Hematopoietic multipotent progenitor cell treated with erythropoietin and hydrocortisone succinate and interleukin-3 and kit ligand, for 15 days (in vitro differentiated cells): Measurements from ENCODE around the gene TMEM185A.
"Not testable (repeated sequence)": the region's sequence is repeated elsewhere in the genome, so short reads cannot be mapped to it uniquely, and the experiment has no call there.

ENCODE experiments used
- DNase-seq: peaks from one replicate; pipeline ENCODE4 v3.0.0-alpha.2; 2015; ENCODE audit warnings: low spot score

TMEM185A gene

DNA sequence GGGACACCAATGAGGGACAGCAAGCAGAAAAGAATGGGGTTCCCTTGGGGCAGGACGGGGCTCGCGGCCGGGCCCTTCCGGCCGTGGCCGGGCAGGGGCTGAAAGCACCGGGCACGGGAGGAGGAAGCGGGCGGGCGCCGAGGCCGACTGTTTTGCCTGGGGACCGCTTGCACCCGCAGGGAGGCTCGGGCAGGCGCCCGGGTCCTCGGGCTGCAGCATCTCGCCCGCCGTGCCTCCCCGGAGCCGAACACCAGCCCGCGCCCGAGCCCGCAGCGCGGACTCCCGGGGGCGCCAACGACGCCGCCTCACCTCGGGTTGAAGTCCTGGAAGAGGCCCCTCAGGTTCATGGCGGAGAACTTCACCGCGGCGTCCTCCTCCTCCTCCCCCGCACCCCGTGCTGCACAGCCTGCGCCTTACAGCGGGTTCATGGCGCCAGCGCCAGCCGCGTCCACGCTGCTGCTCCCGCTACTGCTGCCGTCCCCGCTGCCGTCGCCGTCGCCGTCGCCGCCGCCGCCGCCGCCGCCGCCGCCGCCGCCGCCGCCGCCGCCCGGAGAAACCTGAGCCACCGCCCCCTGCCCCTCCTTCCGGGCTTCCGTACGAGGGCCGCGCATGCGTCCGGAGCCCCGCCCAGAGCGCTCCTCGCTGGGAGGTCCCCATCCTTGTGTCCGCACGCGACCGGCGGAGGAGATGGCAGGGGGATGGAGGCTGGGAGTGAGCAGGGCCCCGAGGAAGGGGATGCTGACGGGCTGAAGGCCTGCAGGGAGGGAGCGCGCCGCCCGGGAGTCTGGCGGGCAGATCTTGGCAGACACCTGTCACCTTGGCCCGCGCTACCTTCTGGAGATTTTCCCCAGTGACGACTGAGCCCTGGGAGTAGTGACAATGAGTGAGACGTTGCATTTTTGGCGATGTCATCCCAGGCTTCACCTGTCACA is at the start of gene TMEM185A:
Gene TMEM185A (minus strand): TSS at position 559 of the 932 bp plus-strand sequence. CDS start 212 bp downstream, at position 347.
- peak; percentile 36 for DNase-seq

DNA sequence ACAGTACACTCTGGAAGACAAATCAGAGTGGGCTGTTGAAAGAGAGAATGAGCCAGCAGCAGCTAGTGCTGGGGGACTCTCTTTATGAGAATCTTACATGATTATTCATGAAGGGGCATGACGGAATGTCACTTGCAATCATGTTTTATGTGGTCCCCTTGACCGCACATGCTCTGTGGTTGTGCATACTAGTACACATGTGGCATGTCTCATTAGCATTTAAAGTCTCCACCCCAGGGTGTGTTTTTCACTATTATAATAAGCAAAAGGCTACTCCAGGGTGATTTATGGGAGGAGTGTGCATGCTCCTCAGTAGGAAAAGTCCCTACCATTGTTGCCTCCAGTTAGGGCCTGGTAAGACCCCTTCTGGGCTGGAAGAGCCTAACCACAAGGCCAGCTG is 49.6 kb upstream of the TMEM185A start:
- no peak for DNase-seq

DNA sequence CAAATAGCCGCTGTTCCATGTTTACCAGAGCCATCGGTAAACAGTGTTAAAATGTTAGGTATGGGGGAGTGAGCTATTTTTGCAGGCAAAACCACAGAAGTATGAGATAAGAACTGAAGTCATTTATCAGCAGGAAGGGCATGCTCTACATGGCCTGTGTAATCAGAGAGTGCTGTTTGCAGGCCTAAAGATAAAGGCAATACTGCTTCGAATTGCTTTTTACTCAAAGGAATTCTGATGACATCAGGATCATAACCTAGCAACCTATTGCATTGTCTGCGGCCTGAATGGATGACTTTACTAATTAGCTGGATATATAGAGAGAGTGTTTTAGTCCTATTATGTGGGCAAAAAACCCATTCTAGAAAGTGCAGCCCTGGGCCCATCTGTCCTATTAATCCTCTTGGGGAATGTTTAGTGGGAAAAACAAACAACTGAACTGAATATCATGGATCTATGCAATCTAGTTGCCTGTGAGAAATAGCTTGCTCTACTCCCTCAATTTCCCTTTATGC is 47.6 kb upstream of the TMEM185A start:
- not testable (repeated sequence) for DNase-seq

DNA sequence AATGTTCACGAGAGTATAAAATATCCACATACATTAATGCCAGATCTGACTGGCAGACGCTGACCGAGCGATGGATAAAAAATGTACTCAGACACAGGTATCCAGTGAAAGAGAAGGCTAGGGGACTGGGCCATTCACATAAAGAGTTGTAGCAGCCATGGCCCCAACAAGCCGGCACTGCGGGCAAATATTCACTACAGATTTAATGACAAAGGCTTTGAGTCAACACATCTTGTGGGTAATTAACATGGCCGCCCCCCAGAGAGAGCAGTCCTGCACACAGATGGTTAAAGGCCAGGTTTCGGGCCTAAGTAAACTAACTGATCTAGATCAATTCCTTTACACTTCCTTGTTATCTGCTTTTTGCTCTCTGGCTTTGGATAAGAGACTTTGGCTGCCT is 44.0 kb upstream of the TMEM185A start:
- not testable (repeated sequence) for DNase-seq

DNA sequence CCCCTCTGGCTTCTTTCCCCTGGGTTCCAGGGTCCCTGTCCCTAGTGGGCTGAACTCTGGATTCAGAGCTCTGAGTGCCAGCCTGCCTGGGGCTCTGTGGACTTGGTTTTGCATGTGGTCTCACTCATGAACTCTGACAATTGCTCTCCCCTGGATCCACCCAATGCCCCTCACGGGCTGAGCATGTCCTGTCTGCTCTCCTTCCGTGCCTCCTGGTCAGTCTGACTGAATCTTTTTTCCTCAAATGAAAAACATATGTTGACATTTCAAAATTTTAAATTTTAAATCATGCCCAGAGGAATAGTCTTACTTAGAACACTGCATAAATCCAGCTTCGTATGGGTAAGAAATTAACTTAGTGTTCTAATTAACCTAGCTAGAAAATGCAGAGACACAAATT is 43.5 kb upstream of the TMEM185A start:
- DNase-seq = not testable (repeated sequence)

DNA sequence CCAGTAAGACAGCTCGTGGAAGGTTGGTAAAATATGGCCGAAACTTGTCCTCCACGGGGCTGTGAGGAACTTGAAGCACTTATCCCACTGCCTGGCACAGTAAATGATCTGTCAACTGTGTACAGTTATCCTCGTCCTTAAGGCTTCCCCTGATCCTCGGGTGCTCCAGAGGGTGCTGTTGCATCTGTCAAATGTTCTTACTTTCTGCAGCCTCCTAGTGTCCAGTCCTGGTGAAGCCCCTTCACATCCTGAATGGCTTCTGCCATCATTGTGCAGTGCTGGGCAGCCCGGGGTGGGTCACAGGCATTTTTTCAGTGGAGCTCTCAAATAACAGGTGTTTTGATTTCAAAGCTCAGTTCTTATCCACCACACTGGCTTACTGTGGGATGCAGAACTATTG is 29.0 kb upstream of the TMEM185A start:
- not testable (repeated sequence) for DNase-seq

DNA sequence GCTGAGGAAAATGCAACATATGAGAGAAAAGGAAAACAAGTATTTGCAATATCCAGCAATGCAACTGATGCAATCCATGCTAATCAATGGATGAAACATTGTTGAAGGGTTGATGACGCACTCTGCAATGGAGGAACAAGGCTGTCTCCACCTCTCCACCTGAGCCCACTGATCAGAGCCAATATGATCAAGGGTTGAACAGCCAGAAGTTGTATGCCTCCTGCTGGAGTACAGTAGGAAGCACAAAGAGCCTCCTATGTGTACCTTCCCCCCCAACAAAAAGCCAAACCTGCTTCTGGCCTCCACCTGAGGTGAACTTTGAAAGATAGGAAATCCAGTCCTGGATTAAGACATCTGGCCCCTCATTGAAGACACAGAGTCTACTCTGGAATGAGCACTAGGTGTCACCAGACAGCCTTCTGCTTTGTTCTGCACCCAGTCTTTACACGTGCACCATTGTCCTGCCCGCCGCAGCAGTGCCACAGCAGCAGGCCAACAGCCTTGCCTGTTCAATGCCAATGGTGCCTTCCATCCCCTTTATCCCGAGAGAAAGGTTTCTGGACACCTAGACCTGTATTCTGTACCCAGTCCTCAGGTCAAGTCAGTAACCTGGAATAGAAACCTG is 24.8 kb upstream of the TMEM185A start:
- not testable (repeated sequence) for DNase-seq

DNA sequence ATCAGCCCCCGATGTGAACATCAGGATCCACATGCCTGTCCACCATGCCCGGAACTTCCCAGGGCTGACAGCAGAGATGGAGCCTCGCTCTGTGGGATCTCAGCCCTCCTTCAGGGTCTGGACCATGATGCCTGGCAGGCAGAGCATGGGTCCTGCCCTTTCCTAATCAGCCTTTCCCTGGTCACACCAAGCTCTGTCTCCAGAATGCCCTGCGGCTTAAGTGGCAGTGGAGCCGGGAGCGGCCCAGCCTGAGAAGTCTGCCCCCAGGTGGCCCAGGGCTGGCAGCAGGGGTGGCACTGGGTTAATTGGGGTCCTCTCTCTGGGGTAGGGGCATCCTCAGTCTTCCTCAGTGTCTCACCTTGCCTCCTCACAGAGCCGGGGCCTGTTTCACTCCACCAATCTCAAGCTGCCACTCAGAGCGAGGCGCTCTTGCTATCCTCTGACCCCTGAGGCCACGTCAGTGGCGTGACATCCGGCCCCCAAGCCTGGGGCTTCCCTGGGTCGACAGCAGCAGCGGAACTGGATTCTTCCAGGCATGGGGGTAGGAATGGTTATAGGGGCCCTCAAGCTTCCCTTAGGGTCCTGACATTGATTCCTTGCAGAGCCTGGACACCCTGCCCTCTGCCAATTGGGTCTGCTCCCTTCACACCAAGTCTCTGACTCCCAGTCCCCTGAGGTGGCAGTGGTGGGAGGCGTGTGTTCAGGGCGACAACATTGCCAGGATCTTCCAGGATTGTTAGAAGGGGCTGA is 20.8 kb upstream of the TMEM185A start:
- DNase-seq = no peak

DNA sequence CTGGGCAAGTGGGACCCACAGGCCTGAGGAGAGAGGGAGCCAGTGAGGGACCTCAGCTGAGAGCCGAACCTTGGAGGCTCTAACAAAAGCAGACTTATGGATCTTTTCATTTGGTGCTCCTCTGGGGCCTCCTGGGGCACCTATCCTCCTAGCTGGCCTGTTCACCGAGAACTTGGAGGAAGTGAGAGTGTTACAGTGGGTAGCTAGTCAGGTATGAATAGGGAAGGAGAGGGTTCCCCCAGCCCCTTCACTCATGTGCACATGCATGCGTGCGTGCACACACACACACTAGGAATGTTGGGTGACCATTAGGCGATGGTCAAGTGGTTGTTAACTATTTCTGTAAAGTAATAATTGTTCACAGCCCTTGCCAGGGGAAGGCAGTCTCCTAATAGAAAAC is 18.6 kb upstream of the TMEM185A start:
- DNase-seq = no peak

DNA sequence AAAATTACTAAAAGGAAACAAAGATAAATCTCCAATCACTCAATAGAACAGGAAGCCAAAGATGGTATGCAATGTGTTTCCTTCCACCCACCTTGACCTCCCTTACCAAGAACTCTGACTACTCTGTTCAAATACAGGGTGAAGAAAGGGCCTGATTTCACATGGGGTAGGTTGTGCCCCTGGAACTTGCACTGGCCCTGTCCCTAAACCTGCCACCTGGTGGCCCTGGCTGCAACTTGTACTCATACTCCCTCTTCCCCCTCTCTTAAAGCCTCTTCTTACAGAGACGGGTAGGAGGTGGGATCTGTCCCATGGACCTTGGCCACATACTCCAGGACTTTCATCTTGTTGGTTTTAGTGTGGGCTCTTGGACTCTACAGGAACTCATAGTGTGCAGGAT is 17.3 kb upstream of the TMEM185A start:
- no peak for DNase-seq

DNA sequence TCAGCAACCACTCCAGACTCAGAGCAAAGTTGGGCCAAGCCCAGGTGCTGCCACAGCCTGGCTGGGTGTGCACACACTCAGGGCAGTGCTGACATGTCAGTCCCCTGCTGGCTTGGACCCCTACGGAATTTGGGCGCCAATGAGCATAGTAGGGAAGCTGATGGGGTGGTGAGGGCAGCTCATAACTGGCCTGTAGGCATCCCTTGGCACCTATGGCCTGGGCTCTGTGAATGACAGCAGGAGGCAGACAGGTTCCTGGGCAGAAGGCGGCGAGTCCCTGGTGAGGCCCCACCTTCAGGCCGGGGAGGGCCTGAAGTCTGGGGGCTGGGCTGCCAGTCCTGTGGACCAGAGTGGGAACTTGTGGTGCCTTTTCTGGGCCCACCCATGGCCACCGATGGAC is 15.9 kb upstream of the TMEM185A start:
- no peak for DNase-seq

DNA sequence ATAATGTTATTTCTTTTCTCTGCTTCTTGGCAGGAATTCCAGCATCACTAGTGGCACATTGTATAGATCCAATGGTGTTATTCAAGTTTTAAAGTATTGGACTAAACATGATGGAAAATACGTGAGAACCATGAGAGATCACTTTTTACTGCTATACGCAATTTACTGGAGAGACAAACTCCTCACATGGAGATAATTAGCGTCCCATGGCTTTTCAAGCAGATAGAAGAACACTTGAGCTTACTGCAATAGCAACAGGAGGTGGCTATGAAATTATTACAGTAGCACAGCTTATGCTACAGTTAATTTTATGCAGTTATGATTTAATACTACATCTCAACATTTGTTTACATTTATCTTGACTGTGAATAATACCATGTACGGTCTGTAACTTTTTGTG is 11.9 kb upstream of the TMEM185A start:
- no peak for DNase-seq

DNA sequence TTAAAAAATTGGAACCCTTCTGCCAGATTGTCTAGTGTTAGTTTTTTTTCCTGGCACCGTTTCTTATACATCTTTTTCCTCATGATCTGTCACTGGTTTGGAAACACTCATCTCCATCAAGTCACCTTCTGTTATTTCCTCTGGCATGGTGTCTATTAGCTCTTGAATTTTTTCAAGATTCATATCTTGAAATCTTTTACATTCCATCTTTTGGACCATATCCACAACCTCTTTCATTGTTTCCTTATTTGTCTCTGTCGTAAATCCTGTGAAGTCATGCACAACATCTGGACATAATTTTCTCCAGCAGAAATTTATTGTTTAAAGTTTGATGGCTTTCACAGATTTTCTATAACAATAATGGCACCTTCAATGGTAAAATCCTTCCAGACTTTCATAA is 10.2 kb upstream of the TMEM185A start:
- DNase-seq = no peak

DNA sequence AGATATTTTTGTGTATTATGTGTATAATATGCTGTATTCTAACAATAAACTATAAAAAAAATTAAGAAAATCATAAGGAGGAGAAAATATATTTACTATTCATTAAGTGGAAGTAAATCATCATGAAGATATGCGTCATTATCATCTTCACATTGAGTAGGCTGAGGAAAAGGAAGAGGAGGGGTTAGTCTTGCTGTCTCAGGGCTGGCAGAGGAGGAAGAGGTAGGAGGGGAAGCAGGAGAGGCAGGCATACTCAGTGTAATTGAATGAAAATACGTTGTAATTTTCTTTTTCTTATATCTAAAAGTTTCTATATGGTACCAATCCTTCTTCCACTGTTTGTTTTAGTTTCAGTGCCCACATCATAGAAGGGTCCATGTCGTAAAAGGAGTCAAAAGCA is 9.8 kb upstream of the TMEM185A start:
- no peak for DNase-seq

DNA sequence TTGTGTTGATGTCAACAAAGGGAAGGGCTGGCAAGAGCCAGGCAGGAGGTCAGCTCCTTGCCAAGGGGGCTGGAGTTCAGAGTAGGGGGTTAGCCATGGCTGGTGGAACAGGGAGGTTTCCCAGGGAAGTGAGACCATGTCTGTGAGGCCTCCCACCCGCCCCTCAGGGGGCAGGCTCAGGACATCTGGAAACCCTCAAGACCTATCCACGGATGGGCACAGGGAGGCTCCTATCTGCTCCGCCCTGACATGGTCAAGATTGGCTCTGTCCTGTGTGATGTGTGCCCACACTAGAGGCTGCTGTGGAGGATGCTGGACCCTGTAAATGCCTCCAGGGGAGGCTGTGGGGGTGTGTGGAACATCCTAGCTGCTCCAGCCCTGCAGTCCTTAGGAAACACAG is 8.0 kb upstream of the TMEM185A start:
- DNase-seq = no peak

DNA sequence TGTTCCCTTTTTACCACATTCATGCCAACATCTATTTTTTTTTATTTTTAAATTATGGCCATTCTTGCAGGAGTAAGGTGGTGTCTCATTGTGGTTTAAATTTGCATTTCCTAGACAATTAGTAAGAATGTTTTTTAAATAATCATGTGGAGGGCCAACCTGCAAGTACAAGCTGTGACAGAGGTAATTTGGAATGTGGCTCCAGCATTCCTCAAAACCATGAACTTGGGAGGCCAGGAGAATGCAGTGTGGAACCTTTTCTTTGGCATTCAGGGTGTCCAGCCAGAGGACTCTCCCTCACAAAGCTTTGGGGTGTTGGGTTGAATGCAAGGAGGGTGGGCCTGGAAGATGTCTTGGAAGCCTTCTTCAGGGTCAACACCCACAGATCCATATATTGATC is 7.3 kb upstream of the TMEM185A start:
- no peak for DNase-seq

DNA sequence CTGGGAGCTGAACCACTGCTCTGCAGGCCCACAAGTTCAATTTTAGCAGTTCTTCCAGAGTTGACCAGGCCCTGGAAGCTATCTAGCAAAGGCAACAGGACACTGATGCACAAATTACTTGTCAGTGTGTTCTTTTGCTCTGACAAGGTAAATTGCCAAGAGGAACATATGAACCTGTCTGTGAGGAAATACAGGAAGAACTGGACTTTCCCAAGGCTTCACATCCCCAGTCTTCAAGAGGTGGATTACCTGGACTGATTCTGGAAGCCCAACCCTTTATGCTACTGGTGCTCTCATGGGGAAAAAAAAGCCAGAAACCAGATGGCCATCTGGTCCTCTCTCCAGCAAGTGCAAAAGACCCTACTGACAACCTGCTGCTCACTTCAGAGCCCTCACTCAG is 1.9 kb upstream of the TMEM185A start:
- DNase-seq = no peak

DNA sequence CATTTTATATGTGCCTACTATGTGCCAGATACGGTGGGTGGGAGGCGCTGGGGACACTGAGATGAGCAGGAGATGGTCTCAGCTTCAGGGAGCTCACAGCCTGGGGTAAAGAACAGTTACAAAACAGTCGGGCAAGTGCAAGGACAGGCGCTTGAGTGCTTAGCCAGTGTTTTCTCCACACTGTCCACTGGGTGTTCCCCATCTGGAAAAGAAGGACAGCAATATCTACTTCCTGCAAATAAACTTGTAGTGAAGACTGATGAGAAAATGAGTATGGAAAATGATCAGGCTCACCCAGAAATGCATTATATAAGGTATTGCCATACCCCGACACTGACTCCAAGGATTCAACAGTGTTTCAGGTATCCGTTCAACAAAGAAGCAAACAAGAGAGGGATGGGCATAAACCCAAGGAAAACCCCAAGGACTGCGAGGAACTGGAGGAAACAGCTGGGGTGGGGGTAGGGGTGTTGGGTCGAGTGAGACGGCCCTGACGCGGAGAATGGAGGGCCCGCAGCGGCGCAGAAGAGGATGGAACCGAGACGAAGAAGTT is 835 bp downstream of the TMEM185A start:
- DNase-seq = no peak

DNA sequence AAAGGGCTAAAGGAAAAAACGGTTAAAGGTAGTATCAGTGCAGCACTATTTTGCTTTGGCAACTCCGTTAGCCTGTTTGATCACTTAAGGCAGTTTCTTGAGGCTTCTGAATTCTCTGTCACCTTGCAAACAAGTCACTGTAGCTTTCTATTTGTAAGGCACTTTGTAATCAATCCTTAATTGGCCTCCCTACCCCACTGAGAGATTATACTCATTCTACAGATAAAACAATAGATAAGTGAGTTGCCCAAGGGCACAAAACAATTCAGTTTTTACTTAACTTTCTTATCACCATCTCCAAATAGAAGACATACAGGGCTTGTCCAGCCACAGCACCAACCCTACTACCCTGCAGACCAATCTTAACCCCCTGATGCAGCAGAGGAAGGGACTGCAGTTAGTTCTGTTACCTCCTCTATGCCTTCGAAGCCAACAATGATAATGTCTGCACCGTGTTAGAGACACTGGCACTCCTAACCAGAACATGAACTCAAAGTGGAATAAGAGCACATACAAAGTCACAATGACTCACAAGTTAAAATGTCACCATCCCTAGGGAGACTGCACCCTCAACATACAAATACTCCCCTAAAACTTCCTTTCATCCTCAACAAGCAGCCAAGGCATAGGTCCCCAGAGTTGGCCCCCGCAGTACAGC is 1.7 kb downstream of the TMEM185A start:
- no peak for DNase-seq

DNA sequence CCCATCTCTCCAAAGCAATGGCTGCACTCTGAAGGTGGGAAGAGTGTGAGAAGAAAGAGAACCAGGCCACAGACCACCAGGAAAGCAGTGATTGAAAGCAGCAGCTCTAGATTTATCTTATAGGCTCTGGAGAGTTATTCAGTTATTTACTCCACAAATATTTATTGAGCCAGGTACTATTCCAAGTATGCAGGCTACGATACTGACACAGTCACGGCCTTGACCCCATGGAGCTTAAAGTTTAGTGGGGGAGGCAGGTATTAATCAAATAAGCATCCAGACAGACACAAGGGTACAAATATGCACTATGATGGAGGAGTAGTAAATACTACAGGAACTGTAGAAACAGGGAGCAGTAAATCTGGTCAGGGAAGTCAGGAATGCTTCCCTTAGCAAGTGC is 2.8 kb downstream of the TMEM185A start:
- no peak for DNase-seq

DNA sequence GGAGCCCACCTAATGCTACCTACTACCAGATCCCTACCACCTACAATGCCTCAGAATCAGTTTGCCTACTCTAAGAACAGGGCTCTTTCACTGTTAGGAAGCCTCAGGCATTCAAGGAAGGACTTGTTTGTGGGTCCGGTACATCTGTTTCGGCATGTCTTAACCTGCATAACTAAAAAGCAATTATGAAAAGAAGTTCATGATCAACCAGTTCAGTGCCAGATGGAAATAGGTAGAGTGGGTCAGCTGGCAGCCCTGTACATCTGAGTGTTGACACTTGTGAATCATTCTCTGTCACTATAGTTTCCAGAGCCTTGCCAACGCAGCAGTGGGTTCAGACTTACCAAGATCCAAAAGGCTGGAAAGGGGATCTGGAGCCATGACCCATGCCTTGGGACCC is 3.3 kb downstream of the TMEM185A start:
- DNase-seq = no peak

DNA sequence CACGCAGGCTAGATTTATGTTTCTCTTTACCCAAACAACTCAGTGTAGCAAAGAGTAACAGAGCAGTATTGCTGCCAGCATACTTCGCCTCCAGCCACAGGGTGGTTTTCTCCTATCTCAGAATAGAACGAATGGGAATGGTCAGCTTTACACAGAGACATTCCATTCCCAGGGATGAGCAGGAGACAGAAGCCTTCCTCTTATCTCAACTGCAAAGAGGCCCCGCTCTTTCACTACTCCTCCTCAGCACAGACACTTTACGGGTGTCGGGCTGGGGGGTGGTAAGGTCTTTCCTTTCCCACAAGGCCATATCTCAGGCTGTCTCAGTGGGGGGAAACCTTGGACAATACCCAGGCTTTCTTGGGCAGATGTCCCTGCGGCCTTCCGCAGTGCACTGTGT is 4.8 kb downstream of the TMEM185A start:
- DNase-seq = not testable (repeated sequence)
